Pulmonary artery endothelial cell (primary cell): ENCODE measurements around the gene KLHL40. TPM values are rescaled to one million over a fixed set of nuclear protein-coding genes. Genes with fewer than 3 reads are reported as not detected.

Experiments used
- DNase-seq: peaks from one replicate; pipeline ENCODE4 v3.0.0-alpha.2; 2011; ENCODE audit warnings: low read depth, low spot score
- total RNA-seq: library from RNA; depleted of rRNA; stranded (reverse); fragments of >200 nt; gene quantifications from 2 replicates; pipeline ENCODE4 v1.2.3, GENCODE V29; 2014

Gene KLHL40
- total RNA-seq, 1 donor from 2014 or later = not detected

- DNase-seq = no peak
Measured at GRCh38 chr3:42690191-42690590, 4.9 kb downstream of the KLHL40 start.

- DNase-seq = no peak
Measured at GRCh38 chr3:42690766-42691680, 5.7 kb downstream of the KLHL40 start.

DNA sequence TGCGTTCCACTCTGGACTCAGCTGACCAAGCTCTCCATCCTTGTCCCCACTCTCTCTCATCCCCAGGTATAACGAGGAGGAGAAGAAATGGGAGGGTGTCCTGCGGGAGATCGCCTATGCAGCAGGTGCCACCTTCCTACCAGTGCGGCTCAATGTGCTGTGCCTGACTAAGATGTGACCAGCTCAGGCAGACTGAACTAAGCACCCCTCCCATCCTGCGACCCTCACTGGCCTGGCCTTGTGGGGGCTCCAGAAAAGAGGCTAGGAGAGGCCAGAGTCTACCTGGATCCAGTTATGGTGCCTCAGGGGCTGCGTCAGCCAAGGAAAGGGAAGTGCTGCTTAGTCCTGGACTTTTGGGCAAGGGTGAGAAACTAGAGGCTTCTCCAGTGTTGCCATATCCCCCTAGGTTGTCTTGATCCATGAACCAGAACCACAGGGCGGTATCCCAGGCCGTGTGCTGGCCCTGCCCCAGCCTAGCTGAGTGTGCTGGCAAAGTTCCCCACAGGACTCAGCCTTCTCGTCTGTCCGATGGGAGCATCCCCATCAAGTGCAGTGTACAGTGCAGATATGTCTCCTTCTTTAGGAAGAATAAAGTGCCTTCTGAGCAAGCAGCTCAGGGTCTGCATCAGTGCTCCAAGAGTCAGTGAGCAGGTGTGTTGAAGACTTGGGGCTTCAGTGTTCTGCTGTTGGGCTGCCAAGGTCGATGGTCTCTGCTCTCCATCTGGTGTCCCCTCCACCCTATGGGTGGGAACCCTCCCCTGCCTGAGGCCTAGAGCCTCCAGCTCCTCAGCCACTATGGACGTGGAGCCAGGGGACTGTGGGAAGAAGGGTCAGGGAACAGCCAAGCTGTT lies 6.7 kb downstream of the KLHL40 start:
- no peak for DNase-seq

DNA sequence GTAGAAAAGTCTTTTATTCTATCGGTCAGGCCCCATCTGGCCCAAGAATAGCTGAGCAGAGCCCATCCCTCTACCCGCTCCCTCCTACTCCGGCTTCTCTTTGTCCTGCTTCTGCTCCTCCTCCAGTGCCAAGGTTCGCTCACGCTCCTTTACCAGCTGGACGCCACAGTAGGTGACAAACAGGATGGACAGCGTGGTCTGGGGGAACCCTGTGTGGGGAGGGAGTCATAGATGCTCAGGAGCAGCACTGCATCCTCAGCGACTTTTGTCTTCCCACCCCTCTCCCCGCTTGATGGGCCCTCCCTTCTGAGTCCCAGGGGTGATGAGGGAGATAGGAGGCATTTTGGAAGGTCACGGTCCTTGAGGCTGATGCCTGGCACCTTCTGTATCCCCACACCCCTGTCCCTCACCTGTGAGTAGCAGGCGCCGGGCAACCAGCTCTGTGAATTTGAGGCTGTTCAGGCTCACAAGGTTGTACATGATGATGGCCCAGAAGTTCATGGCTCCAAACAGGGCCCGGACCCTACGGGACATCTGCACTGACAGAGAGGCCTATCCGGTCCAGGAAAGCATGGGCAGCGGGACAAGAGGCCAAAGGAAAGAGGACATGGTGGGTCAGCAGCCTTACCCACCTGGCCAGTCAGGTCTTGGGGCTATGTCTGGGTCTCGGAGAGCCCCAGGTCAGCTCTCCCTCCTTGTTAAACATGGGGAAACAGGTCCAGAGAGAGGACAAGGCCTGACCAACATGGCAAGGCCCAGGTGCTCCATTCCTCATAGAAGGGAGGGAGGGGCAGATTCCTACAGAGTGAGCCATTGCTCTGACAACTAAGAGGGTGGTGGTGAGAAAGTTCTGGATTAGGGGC lies 7.6 kb downstream of the KLHL40 start:
- no peak for DNase-seq

DNA sequence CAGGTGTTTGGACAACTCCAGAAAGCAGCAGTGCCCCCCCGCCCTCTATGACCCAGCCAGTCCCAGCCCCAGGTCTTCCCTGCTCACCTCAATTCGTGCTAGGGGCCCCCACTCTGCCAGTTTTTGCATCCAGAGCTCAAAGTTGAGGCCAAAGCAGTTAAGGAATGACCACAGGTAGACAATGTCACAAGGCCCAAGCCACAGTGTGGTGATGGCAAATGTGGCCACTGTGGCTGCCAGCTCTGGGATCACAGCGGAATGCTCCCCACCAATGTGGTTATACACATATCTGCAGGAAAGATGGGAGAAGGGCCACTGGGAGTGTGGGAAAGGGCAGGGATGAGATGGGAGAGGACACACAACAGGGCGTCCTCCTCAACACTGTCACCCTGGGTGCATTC lies 8.2 kb downstream of the KLHL40 start:
- DNase-seq = no peak

DNA sequence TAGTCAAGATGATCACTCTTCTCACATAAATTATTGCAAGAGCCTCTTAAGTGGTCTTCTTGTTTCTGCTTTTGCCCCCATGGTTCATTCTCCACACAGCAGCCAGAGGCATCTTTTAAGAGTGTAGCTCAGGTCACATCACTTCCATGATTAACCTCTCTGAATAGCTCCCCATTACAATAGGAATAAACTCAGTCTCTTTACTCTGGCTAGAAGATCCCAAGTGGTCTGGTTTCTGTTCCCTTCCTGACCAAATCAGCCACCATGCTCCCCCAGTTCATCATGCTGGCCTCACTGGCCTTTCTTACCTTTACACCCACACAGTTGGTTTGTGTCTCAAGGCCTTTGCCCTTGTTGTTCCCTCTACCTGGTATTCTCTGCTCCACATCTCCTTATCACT lies 9.0 kb downstream of the KLHL40 start:
- no peak for DNase-seq

DNA sequence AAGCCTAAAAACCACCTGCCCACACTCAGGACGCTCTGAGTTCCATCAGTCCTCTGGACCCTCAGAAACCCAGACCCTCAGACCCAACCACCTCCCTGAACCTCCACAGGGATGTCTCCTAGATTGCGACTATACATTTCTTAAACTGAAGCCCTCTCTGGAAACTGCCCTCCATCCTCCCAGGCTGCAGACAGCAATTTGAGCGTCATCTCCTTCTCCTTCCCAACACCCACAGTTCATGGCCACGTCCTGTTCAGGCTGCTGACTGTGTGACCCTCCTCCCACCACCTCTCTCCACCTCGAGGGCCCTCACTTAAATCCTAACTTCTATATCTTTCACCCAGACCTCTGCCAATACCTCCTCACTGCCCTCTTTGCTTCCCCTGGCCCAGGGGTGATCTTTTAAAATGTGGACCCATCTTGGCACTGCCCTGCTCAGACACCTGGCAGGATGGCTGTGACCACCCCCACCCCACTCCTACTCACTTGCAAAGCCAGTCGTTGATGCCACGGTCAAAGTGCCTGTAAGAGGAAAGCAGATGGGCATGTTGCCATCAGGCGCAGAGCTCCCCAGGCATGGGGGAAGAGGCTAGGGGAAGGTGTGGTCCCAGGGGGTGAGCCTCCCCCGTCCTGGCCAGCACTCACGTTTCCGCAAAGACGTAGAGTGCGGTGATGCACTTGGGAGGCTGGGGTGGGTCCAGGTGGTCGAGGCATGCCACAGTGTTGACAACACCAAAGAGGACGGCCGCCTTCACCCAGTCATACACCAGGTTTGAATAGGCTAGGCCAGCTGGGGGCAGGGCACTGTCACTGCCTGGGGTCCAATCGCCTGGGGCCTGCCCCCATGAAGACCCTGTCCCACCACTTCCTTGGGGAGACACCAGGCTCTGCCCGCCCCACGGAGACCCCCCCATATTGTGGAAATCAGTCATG lies 11.3 kb downstream of the KLHL40 start:
- no peak for DNase-seq

- DNase-seq = no peak
Measured at GRCh38 chr3:42697289-42698051, 12.1 kb downstream of the KLHL40 start.

DNA sequence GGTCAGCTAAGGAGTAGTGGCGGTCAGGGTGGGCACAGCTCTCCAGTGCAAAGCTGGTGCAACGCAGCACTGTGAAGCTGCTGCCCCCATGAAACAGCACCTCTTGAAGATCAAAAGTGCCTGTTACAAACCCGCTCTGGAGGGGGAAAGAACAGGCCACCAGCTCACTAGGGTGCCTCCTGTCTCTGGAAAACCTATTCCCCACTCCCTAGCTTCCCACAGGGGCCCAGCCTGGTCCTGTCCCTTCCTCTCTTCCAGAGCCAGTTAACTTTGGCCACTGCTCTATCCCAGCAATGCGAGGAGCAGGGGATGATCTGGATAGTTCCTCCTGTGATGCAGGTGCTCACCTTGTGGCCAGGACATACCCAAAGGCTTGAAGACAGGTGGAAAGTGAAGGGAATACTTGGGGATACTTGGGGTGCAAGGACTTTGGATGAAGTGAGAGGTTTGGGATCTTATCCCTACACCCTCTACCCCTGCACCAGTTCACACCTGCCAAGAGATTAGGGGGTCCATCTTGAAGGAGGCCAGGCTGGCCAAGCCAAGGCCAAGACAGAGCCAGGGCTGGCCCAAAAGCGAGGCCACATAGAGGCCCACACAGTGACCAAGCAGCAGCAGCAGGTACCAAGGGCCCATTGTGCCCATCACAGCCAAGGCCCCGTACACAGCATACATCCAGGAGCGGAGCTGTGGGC lies 13.0 kb downstream of the KLHL40 start:
- no peak for DNase-seq

DNA sequence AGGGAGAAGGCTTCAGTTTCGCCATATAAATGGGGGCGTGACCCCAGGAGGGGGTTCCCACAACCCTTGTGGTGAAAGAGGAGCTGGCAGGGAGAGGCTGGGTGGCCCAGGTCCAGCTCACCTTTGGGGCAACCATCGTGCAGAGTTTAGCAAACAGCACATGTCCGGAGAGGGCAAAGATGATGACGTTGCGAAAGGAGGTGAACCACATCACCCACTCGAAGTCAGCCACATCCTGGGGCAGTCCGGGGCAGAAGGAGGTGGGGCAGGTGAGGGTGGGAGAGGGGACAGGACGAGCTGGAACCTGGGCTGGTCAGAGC lies 13.5 kb downstream of the KLHL40 start:
- no peak for DNase-seq

DNA sequence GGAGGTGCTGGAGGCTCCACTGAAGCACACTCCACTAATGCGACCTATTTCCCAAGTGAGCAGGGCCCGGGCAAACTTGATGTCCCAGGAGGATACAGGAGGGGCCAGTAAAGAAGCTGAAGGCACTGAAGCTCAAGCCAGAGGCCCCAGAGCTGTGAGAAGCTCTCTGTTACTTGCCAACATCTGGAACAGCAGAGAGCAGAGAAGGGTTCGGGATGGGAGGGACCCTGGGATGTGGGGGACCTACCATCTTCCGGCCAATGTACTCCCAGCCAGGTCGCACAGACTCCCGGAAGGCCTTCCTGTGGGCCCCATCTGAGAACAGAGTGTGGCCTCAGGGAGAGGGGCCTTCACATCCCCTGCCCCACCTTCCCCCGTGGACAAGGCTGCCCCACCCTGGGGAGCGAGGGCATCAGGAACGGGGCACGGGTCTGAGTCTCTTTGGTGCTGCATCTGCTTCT lies 14.2 kb downstream of the KLHL40 start:
- DNase-seq = no peak

DNA sequence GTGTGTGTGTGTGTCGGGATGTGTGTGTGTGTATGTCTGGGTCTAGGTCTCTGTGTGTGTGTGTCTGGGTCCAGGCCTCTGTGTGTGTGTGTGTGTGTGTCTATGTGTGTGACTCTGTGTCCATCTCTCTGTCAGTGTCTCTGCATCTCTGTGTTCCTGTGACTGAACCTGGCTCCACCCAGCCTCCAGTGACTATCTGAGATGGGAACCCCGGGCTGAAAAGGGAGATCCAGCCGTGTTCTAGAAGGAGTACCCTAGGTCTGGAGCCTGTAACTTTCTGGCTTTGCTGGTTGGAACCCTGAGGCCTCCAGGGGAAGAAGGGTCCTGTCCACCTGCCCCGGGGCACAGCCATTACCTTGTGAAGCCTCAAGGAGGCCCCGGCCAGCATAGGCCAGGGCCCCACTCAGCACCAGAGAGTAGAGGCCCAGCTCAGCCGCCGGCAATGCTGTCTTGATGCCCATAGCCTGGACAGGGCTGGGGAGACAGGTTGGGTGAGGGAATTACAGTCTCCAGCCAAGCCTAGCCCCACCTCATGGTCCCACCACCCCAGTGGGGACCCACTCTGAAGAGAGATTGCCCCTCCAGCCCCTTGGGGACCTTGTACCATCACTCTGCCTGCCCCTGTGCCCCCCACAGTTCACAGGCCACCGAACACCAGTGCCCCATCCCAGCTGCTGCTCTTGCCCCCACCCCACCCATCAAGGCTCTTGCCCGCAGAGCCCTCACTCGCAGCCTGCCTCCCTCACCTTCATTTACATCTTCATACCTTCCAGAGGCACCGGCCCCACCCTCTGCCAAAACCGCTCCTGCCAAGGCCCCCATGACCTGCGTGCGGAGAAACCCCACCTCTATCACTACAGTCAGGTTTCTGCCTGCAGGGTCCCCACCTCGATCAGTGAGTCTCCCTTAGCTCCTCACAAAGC lies 15.3 kb downstream of the KLHL40 start:
- DNase-seq = no peak

GRCh38 chr3:42701371-42702065 lies 16.2 kb downstream of the KLHL40 start:
- no peak for DNase-seq

DNA sequence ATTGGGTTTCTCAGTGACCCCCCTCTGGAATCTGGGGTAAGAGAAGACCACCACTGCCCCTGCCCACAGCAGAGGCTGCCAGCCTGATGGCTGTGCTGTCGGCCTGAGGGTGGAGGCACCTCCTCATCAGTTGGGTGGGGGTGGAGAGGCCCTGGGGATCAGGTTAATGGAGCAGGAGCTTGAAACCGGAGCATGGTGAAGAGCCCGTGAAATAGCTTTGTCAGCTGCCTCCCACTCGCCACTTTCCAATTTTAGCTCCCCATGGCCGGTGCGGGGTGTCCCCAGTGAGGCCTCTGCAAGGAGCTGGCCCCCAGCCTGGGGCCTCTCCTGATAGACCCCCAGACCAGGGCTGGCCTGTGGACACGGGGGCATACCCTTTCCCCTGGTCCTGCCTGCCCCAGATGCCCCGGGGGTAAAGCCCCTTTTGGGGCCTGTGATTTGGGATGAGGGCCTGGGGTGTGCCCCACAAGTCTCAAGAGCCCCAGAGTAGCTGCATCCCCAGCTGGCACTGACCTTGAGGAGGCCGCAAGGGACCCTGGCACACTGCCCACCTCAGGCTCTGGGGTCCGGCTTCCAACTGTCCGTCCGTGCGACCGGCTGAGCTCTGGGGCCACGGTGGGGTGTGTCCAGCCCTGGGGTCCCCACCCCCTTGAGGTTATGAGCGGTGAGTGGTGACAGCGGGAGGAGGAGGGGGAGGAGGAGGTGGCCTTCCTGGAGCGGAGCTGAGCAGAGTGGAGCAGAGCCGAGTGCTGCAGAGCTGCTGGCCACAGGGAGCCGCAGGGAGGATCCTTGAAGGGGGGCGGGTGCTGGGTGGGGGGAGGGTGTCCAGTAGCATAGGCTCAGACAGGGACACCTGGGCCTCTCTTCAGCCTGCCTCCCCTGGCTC lies 17.0 kb downstream of the KLHL40 start, which contains the start of gene HHATL:
Gene HHATL, minus strand, starts transcription at position 733 of the 886 bp plus-strand sequence. CDS start 1,972 bp downstream, outside the sequence.
- no peak for DNase-seq

- DNase-seq = no peak
Measured at GRCh38 chr3:42702982-42703694, 17.8 kb downstream of the KLHL40 start.

GRCh38 chr3:42703695-42704025 lies 18.3 kb downstream of the KLHL40 start:
- no peak for DNase-seq
